GM19455 (cell line): ENCODE results near the gene DKKL1.
"Not testable (repeated sequence)": the region's sequence is repeated elsewhere in the genome, so short reads cannot be mapped to it uniquely, and the experiment has no call there.

Experiments used
- ATAC-seq: cut with Tn5 transposase; IDR thresholded peaks from one replicate; pipeline ENCODE4 v1.9.1; 2021; ENCODE audit not compliant: unreplicated experiment

Gene DKKL1

DNA sequence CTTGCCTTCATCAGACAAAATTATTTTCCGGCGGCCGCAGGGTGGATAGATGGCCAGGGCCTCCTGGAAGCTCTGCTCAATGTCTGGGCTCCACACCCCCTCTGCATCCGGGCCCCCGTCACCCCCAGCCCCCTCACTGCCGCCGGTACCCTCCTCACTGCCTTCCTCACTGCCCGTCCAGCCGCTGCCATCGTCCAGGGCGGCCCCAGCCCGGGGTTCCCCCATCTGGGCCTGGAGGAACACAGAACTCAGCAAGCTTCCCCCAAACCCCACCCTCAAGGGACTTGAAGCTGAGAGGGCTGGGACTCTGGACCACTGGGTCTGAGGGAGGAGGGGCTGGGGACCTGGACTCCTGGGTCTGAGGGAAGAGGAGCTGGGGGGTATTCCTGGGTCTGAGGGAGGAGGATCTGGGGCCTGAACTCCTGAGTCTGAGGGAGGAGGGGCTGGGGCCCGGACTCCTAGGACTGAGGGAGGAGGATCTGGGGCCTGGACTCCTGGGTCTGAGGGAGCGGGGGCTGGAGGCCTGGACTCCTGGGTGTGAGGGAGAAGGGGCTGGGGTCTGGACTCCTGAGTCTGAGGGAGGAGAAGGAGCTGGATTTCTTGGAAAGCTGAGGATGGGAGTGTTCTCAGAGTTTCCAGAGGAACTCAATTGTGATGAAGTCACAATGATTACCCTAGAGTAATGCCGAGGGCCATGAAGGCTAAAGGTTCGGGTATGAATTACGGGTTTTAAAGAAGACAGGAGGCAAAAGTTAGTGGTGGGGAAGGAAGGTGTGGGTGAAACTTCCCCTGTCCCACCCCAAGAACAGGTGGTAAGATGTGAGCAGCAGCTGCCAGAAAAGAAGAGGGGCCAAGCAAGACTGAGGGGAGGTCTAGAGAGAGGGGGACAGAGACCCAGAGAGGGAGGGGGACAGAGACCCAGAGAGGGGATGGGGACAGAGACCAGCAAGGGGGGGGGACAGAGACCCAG, 3.5 kb upstream of the DKKL1 start:
- ATAC-seq: no peak

DNA sequence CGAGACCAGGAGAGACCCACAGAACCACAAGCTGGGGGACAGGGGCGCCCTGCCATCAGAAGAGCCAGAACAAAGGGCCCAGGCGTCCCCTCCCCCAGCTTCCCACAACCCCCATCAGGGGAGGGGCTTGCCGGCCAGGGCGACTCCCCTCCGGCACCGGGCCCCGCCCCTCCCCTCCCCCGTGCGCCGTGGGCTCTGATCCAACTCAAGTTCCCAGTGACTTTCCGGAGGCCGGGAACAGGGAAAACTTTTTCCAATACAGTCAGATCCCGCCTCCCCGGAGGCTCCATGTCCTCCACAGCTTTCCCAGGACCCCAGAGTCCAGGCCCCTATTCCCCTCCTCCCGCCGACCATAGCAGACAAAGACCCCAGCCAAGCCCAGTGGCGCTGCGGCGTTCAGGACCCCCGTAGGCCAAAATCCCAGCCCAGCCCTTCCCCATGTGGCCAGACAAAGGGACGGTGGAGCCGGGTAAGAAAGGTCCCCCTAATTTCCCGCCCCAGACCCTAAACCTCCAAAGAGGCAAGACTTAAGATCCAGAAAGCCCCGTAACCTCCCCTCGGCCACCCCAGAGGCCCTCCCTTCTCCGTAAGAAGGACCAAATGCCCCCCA, 2.1 kb upstream of the DKKL1 start:
- ATAC-seq: no peak

DNA sequence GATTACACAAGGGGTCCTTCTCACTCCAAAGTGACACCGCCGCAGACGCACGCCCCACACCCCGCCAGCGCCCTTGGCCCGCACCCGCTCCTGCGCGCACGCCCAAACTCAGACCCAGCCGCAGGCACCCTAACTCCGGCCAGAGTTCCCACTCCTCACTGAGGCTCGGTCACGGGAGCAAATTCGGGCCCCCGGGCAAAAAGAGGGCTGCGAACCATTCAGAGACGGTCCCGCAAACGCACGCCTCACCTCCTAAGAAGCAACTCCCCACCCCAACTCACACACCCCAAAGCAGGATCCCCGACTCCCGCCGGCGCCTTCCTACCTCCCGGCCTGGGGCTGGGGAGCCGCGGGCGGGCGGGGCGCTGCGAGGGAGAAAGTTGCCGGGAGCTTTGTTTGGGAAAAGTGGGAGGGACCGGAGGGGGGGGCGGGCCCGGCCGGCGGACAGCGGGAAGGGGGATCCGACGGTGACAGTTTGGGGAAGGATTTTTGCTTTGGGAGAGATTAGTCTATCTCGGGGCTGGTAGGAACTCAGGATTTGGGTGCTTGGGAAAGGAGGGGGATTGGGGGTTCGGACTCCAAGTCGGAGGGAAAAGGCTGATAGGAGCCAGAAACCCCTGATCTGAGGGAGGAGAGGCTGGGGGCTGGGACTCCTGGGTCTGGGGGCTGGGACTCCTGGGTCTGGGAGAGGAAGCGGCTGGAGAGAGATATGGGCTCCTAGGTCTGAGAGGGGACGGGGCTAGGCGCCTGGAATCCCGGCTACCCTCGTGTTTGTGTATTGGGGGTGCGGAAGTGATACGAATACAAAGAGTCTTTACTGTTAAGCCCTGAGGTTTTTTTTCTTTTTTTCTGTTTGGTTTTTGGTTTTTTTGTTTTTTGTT, 1.4 kb upstream of the DKKL1 start, which contains the start of gene TEAD2:
Gene TEAD2 (minus strand): TSS at position 369 of the 881 bp plus-strand sequence. CDS start 2,341 bp downstream, outside the sequence.
- ATAC-seq: no peak

DNA sequence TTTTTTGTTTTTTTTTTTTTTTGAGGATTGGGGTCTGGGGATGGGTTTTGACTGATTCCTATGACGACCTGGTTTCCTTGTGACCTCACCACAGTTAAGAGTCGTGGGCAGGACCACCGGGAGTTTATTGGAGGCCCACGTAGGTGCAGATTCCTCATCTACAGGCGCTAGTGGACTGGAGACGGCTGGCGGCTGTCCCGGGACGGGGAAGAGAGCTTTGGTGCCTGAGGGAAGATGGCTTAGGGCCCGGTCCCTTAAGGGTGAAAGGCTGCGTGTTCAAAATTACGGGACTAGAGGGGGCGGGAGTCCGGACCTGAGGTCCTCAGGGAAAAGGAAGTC, 779 bp upstream of the DKKL1 start:
- ATAC-seq: no peak

DNA sequence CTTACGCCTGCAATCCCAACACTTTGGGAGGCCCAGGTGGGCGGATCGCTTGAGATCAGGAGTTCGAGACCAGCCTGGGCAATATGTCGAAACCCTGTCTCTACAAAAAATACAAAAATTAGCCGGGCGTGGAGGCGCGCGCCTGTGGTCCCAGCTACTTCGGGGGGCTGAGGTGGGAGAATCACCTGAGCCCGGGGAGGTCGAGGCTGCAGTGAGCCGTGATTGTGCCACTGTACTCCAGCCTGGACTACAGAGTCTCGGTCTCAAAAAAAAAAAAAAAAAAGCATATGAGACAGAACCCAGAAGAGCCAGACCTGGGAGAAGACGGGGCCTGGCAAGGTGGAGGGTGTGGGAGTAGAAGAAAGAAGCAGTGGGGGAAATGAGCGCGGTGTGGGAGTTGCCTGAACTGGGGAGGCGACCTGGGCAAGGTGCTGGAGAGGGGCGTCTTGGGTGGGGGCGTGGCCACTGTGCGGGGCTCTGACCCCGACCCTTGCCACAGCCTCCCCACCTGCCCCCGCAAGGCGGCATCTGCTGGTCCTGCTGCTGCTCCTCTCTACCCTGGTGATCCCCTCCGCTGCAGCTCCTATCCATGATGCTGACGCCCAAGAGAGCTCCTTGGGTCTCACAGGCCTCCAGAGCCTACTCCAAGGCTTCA, 533 bp downstream of the DKKL1 start:
- ATAC-seq: no peak

DNA sequence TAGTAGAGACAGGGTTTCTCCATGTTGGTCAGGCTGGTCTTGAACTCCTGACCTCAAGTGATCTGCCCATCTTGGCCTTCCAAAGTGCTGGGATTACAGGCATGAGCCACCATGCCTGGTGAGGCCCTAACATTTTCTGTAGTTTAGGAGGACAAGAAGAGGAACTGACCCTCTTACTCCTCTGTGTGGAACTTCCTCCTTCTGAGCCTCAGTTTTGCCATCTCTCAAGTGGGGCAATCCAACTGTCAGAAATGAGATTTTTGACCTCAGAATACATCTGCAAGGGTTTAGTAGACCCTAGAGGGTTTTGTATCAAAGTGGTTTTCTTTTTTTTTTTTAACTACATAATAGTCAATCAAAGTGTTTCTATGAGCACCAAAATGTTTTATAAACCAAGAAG, 2.4 kb downstream of the DKKL1 start:
- no peak for ATAC-seq

DNA sequence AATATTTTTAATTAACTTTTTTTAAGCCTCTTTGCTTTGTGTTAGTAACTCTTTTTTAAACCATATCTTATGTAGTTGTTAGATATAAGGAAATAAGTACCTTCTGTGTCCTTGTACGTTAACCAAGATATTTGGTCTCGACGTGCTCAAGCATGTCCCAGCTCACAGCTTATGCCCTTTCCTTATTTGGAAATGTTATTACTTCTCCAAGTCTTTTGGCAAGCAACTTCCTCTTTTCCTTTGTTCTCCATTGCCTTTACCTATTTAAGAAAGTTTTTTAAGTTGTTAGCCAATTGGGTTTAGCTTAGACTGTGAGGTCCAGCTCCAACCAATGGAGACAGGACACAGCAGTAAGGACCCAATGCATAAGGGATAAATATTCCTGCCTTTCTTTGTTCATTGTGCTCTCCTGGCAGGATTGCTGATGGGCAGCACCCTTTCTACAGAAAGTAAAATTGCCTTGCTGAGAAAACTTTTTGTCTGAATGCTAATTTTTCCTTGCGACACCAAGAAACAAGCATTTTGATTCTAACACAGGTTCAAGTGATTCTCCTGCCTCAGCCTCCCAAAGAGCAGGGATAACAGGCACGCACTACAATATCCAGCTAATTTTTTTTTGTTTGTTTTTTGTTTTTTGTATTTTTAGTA, 5.2 kb downstream of the DKKL1 start:
- ATAC-seq: no peak

DNA sequence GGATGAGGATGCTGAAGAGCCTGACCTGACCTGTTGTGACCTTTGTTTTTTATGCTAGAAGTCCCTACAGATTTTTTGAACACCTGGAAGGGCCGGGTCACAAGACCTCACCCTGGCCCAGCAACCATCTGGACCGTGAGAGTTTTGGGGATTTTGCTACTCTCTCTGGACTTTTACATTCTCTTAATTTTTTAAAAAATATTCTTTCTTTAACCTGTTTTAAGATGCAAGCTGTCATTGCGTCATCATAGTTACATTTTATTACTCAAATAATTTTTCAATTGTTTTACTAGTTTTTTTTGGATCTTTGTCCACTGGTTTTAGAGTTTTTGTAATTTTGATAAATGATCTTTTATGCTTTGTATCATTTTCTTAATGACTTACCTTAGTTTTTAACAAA, 7.5 kb downstream of the DKKL1 start:
- ATAC-seq: no peak

DNA sequence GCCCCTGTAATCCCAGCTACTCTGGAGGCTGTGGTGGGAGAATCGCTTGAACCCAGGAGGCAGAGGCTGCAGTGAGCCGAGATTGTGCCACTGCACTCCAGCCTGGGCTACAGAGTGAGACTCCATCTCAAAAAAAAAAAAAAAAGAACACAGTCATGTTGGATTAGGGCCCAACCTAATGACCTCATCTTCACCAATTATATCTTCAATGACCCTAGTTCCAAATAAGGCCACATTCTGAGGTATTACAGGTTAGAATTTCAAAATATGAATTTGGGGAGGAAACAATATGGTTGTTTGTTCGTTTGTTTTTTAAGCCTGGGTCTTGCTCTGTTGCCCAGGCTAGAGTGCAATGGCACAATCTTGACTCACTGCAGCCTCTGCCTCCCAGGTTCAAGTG, 9.5 kb downstream of the DKKL1 start:
- not testable (repeated sequence) for ATAC-seq

DNA sequence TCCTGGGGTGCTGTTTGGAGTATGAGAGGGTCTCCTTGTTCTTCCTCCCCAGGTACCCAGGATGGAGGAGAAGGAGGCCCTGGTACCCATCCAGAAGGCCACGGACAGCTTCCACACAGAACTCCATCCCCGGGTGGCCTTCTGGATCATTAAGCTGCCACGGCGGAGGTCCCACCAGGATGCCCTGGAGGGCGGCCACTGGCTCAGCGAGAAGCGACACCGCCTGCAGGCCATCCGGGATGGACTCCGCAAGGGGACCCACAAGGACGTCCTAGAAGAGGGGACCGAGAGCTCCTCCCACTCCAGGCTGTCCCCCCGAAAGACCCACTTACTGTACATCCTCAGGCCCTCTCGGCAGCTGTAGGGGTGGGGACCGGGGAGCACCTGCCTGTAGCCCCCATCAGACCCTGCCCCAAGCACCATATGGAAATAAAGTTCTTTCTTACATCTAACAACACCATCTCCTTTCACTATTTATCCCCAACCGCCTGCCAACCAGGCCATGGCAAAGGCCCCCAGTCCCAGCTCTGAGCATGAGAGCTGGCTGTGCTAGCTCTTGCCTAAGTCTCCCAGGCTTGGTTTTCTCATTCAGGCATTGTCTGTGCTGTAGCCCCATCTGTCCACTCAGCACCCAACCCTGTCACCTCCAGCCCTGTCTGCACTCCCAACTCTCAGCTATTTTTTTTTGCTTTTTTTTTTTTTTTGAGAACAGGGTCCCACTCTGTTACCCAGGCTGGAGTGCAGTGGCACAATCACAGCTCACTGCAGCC, 11.2 kb downstream of the DKKL1 start:
- ATAC-seq: no peak

DNA sequence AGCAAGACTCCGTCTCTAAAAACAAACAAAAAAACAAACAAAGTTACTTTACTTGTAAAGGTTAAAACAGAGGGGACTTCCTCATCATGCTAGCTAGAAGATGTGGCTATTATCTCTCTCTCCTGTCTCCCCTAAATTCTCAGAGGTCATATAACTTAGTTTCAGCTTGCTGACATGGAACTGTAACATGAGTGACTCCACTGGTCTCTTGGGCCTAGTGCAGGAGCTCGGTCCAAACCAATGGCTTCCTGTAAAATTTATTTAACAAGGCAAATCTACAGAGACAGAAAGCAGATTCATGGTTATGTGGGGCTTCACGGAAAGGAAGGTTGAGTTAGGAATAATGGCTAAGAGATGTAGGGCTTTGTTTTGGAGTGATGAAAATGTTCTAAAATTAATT, 14.8 kb downstream of the DKKL1 start:
- ATAC-seq: no peak

DNA sequence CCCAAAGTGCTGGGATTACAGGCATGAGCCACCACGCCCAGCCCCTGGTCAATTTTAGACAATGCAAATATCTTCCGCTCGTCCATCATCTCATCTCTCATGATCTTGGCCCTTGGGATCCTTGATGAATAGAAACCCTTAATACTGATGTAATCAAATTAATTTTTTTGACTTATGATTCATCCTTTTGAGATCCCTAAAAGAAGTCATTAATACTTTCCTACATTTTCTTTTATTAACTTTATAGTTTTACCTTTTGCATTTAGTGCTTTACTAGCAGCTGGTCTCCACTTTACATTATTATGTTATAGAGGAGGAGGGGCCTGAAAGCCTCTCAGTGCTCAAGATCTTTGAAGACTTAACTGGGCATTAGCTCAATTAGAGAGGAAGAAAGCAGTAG, 16.7 kb downstream of the DKKL1 start:
- ATAC-seq: no peak

DNA sequence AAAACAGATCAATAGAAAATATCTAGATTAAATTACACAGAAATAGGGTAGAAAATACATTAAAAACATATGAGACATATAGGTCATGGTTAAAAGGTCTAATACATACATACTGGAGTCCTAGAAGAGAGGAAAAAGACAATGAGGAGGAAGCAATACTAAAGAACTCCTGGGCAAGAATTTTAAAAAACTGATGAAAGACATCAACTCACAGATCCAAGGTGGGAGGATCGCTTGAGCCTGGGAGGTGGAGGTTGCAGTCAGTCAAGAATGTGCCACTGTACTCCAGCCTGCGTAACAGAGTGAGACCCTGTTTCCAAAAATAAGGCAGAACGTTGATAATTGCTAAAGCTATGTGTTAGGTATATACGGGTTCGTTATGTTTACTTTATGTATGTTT, 19.0 kb downstream of the DKKL1 start:
- no peak for ATAC-seq

DNA sequence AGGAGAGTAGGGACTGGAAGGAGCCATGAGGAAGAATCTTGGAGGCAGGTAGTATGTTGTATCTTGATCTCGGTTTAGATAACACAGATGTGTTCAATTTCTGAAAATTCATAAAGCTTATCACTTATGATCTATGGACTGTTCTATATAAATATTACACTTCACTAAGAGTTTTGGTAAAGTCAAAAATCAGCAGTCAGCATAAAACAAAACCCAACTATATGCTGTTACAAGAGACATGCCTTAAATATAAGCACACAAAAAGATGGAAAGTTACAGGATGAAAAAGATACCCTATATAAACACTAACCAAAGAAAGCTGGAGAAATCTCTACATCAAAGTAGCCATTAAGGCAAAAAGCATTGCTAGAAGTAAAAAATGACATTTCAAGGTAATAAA, 19.9 kb downstream of the DKKL1 start:
- no peak for ATAC-seq

DNA sequence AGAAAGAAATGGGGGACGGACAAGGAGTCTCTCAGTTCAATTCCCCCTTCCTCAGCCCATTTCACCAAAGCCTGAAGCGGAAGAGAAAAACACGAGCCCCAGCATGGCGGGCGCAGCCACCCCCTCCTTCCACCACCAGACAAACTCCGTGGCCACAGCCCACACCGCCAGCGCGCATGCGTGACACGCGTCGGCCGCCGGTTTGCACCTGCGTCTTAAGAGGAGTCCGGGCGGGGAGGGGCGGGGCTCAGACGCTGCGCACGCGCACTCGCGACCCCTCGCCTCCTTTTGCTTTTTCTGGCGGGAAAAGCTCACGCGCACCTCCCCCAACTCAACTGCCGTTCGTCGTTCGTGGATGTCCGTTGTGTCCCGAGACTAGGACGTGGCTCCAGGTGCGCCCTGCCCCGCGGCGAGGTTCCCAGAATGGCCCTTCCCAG, 24.3 kb downstream of the DKKL1 start, which contains the start of gene KASH5:
Gene KASH5 (plus strand): TSS at position 314 of the 437 bp plus-strand sequence. CDS start 2,635 bp downstream, outside the sequence.
- ATAC-seq: no peak

DNA sequence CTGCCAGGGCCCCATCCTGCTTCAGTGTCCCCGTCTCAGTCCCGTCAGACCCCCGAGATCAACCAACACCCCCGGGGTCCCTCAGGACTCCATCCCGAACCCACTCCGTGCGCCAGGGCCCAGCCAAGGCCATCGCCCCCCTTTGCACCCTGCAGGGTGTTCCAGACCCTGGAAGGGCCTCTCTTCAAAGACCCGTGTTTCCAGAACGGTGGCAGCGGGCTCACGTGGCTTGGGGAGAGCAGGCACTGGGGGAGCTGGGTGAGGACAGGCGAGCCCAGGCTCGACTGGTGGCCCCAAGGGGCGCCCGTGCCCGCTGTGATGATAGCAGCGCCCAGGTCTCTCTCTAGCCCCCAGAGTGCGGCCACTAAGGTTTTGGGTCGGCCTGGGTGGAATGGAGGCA, 25.7 kb downstream of the DKKL1 start:
- no peak for ATAC-seq

DNA sequence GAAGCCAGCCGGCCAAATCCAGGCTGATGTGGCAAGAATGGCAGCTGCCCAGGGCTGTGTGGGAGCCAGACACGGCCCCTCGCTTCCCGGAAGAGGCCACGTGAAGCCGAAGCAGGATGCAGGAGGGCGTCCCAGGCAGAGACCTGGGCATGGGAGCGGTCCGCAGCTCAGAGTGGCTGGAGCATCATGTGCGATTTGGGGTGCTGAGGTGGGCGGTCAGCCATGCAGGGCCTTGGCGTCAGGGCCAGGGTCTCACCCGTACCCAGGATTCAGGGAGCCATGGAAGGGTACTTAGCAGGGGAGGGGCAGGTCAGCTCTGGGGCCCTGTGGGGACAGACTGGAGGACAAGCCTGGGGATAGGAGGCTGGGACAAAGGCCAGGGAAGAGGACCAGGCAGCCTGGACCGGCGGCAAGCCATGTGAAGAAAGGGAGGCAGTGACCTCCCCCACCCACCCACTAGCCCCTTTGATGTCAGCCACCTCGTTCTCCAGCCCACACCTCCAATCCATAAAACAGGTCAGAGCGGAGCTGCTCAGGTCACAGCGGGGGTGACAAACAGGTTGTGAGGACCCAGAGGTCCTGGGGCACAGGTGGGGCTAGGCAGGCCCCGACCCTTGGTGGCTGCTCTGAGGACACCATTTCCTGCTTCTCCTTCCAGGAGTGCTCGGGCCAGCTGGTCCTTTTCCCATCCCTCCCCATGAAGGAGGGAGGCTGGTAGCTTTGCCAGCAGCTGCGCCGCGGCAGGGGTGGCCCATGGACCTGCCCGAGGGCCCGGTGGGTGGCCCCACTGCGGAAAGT, 26.7 kb downstream of the DKKL1 start:
- ATAC-seq: no peak

DNA sequence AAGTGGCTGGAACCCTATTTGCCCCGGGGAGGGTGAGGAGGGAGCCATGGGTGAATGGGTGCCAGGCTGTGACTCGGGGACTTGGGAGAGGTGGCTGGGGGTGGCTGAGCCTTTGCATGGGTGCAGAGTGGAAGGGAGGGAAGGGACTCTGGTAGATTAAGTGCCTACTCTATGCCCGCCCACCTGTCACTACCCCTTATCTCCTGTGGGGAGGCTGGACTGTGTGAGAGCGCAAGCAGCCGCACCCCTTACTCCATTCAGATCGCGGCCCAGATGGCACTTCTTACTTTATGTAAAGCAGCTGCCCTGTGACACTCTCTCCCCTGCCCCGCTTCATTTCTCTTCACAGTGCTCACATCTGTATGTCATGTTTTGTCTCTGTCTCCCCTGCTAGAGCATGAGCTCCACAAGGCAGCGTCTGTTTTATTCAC, 27.3 kb downstream of the DKKL1 start:
- ATAC-seq: no peak
